ENCODE data around the gene ZFP14.
"Not testable (repeated sequence)": the region's sequence is repeated elsewhere in the genome, so short reads cannot be mapped to it uniquely, and the experiment has no call there.

Gene ZFP14

GRCh38 chr19:36309759-36310158, 69.2 kb downstream of the ZFP14 start:
- H3K4me1 Mint-ChIP-seq (ENCODE audit: low read depth); H3K36me3 Mint-ChIP-seq (ENCODE audit: low read depth); H3K27ac Mint-ChIP-seq; H3K9me3 Mint-ChIP-seq; H3K27me3 Mint-ChIP-seq (ENCODE audit: low read depth); H3K4me3 Mint-ChIP-seq; DNase-seq (ENCODE audit: low spot score): not testable (repeated sequence)

- H3K27ac Mint-ChIP-seq; H3K4me1 Mint-ChIP-seq (ENCODE audit: low read depth); H3K4me3 Mint-ChIP-seq; DNase-seq (ENCODE audit: low spot score); H3K27me3 Mint-ChIP-seq (ENCODE audit: low read depth); H3K9me3 Mint-ChIP-seq; H3K36me3 Mint-ChIP-seq (ENCODE audit: low read depth): not testable (repeated sequence)
Observed at GRCh38 chr19:36309309-36309708, 69.7 kb downstream of the ZFP14 start.

GRCh38 chr19:36292317-36292716, 86.7 kb downstream of the ZFP14 start:
- H3K4me1 Mint-ChIP-seq (ENCODE audit: low read depth); H3K27me3 Mint-ChIP-seq (ENCODE audit: low read depth); H3K9me3 Mint-ChIP-seq; H3K27ac Mint-ChIP-seq; H3K4me3 Mint-ChIP-seq; DNase-seq (ENCODE audit: low spot score); H3K36me3 Mint-ChIP-seq (ENCODE audit: low read depth): not testable (repeated sequence)
